HG02943 (cell line): Measurements from ENCODE around the gene MROH2B.

Experiments used
- ATAC-seq: cut with Tn5 transposase; IDR thresholded peaks from one replicate; pipeline ENCODE4 v1.9.1; 2021; ENCODE audit warnings: mild to moderate bottlenecking, low read depth, moderate library complexity; ENCODE audit not compliant: unreplicated experiment

MROH2B gene

DNA sequence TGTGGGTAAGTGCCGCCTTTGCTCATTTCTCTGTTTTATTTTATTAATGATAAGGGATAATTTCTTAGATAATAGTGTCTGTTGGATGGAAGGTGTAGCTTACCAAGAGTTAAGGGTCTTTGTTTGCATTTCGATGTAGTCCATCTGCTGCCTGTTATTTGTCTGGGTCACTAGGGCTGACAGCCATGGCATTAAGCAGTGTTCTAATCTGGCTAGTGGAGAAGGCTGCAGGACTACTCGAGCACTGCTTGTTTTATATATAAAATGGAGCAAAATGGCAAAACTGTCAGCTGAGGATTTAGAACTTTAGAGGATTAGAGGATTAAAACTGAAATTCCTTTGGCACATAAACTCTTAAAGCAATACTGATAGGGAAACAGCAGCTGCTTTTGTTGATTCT, 94.3 kb downstream of the MROH2B start:
- no peak for ATAC-seq

DNA sequence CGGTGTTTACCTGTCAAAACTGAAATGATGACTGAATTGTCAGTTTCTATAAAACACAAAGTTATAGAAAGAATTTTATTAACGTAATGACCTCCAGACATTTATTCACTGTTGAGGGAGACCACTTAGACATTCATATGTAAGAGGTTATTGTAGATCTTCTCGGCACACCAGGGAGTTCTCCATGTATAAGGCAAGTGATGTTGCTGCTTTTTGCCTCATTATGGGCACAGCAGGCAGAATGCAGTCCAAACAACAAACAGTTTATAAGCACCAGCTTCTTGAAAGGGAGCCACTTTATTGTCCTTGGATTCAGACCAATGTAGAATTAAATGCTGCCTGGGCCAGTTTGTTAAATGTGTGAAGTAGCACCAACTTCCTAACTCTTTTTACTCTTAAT, 95.1 kb downstream of the MROH2B start:
- no peak for ATAC-seq

DNA sequence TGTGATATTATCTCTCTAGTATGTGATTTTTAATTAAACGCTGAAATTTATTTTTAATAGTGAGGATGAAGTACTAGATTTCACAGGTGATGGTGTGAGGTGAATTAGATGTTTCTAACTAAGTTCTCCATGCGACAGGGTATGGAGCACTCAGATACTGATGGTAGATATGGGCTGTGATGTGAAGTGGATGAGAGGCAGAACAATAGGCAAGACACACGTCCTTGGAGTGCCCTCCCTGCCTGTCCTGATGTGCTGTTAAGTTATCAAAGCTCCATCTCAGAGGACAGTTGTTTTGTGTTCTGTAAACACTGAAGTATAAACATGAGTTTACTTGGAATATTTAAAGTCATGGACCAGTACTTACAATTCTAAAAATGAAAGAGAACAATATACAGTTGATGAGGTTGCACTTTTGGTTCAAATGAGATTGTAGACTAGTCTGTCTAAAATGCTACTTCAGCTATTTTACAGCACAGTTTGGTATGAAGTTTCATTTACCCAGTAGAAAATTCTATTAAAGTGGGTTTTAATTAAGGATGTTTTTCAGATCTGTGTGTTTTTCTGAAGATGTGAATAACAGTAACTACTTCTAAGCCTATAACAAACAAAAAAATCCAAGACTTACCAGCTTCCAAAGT, 97.7 kb downstream of the MROH2B start:
- no peak for ATAC-seq

DNA sequence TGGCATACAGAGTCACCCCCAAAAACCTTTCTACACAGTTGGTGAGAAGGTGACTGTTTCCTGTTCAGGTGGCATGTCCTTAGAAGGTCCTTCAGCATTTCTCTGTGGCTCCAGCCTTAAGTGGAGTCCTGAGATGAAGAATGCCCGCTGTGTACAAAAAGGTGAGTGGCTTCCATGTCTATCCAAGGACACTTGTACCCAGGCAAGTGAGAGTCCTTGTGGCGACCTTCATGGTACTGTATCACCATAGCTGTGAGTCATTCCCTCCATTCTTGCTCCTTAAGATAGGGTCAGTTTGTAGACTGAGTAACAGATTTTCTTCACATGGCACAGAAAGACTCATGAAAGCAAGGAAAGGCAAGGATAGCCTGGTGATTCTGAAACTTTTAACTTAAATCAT, 98.7 kb downstream of the MROH2B start:
- no peak for ATAC-seq

DNA sequence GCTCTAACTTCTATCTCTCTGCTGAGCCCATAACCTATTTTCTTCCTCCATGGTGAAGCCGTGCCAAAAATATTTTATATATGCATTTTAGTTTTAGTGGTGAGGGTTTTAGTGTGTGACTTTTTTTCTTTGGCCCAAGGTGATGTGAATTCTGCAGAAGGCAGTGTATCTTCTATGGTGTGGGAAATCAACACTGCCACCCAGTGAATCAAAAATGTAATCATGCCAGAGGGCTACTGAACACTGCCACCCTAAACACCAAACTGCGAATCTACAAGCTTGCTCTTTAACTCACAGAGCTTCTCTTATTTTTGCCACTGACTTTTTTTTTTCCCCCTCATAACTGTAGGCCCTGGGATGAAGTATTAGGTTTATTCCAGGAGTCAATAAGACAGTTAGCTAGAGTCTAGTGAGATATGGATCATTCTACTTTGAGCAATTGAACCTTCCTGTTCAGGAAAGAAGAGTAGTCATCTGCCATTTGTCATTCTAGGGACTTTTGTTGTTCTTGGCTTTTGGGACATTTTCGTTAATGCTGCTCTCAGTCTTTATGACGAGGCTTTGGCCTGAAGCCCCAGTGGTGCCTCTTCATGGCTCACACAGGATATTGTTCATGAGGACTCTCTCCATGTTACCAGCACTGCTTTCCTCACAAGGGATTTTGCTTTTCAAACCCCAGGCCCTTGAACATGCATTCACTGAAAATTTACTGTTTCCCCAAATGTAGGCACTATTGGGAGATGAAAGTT, 108.8 kb downstream of the MROH2B start:
- no peak for ATAC-seq

DNA sequence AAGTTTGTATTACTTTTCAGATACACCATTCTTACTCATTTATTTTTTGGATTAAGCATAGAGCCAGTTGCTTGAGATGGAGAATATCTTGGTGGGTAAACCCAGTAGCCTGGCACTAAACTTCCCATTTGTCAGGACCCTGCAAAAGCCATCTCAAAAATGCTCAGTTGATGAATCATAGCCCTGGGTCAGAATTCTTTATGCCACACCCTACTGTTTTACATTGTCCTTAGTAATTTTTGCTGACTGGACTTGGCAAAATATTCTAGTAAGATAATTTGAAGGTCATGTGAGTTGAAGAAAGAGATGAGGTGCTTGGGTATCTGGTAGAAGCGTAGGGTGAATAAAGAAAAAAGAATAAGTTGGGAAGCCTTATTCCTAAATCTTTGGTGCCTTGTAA, 111.1 kb downstream of the MROH2B start:
- no peak for ATAC-seq

DNA sequence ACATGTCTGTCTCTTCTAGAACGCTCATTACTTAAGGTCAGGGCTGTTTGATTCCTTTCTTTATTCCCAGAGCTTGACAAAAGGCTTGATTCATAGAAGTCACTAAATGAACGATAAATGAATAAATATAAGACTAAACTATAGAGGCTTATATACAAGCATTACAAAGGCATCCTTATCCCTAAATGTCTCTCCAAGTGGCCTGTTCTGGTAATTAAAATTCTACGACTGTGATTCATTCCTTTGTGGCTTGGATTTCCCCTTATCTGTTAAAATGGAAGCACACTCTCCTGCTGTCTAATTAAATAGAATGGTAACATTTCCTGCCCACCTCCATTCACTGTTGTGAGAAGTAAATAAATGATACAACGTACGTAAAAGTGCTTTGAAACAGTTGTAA, 112.3 kb downstream of the MROH2B start:
- no peak for ATAC-seq

DNA sequence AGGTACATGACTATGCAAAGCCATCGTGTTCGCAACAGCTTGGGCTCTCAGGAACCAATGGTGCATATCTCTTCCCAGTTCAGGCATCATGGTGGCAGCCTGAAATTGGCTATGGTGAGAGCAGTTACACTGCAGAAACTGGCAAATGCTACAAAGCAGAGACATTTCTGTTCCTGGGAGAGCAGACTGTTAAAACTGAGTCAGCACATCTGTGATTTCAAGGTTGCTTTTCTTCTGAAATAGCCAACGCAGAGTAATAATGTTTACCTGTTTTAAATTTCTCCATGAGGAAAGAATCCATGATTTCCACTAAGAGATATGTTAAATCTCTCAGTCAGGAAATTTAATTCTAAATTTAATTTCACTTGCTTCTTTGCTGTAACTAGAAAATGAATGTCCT, 114.1 kb downstream of the MROH2B start:
- ATAC-seq, result no peak

DNA sequence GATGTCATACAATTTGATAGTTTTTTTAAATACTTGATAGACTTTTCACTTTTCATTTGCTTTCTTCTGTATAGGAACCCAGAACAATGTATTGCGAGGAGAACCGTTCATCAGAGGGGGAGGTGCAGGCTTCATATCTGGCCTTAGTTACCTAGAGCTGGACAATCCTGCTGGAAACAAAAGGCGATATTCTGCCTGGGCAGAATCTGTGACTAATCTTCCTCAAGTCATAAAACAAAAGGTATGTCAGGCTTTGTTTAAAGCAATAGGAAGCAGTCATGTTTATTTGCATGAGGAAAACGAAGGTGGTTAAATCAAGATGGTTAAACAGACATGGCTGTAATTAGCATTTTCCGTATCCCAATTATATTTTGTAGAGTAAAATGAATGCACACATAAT, 115.8 kb downstream of the MROH2B start:
- no peak for ATAC-seq
